ENCODE results near the gene CASP1. TPM values are rescaled to one million over a fixed set of nuclear protein-coding genes. Genes with fewer than 3 reads are reported as not detected.

The CASP1 gene
- total RNA-seq, 1 donor from 2014 or later: 25.0 TPM

- no peak for DNase-seq (ENCODE audit: low spot score)
Measured at GRCh38 chr11:104992781-104993180, 42.2 kb downstream of the CASP1 start.

- no peak for DNase-seq (ENCODE audit: low spot score)
Measured at GRCh38 chr11:104991994-104992393, 43.0 kb downstream of the CASP1 start.

- no peak for DNase-seq (ENCODE audit: low spot score)
Measured at GRCh38 chr11:104984808-104985207, 50.1 kb downstream of the CASP1 start.

GRCh38 chr11:104979839-104980238 lies 55.1 kb downstream of the CASP1 start:
- DNase-seq (ENCODE audit: low spot score): no peak

Other genes with a start within 250 kb of the CASP1 start
- 0.45 TPM for gene CASP12, start 136.7 kb downstream of the CASP1 start, total RNA-seq
- gene CASP4, start 66.6 kb downstream of the CASP1 start, total RNA-seq: 75.8 TPM
- gene CASP5, start 12.0 kb downstream of the CASP1 start, total RNA-seq: 0.29 TPM
- 9.8 TPM for gene CARD16, start 10.2 kb upstream of the CASP1 start, total RNA-seq
- gene CARD18, start 104.6 kb upstream of the CASP1 start, total RNA-seq: not detected